Measurements from ENCODE around the gene TMCO5A. TPM values are rescaled to one million over a fixed set of nuclear protein-coding genes. Genes with fewer than 3 reads are reported as not detected.

The TMCO5A gene
- total RNA-seq, 2 donors from 2014 or later, result not detected

DNA sequence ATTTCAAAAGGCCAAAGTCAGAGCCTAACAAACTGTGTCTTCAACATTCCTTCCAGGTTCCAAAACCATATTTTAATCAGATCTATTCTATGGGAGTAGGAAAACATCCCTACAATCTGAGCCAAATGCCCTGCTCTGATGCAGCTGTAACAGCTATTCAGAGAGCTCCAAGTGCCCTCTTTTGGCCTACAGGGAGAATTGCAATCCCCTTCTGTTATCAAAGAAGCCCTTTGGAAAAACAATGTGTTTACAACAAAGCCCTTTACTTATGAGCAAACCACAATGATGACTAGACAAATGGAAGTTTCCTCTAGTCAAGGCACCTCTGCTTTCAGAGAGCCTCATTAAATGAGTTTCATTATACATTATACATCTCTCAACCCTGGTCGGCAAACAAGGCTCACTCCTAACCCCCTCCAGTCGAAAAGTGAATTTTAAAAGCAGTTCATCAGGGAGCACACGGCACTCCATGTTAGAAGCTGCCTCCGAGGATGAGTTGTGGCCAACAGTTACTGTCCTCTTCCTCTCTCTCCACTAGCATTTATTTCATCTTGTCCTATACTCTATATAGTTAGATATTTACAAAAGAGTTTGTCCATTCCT lies 42.6 kb upstream of the TMCO5A start:
- peak overlapping the region; percentile 67 for H3K27ac Mint-ChIP-seq
- H3K4me1 ChIP-seq (ENCODE audit: control insufficient read depth, insufficient read depth, low read length), result no peaks in the 10 kb centered on the region
- TF ChIP-seq, protein P1, sequence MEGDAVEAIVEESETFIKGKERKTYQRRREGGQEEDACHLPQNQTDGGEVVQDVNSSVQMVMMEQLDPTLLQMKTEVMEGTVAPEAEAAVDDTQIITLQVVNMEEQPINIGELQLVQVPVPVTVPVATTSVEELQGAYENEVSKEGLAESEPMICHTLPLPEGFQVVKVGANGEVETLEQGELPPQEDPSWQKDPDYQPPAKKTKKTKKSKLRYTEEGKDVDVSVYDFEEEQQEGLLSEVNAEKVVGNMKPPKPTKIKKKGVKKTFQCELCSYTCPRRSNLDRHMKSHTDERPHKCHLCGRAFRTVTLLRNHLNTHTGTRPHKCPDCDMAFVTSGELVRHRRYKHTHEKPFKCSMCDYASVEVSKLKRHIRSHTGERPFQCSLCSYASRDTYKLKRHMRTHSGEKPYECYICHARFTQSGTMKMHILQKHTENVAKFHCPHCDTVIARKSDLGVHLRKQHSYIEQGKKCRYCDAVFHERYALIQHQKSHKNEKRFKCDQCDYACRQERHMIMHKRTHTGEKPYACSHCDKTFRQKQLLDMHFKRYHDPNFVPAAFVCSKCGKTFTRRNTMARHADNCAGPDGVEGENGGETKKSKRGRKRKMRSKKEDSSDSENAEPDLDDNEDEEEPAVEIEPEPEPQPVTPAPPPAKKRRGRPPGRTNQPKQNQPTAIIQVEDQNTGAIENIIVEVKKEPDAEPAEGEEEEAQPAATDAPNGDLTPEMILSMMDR (conservative IDR thresholded peaks at IDR 0.05), result peak; percentile 92
- no peaks in the 10 kb centered on the region for H3K27me3 ChIP-seq (ENCODE audit: control insufficient read depth, insufficient read depth, low read length, poor library complexity, severe bottlenecking)
- H3K9me3 Mint-ChIP-seq, result no peaks in the 10 kb centered on the region
- no peaks in the 10 kb centered on the region for H3K36me3 Mint-ChIP-seq (ENCODE audit: low read depth)
- no peak overlapping the region for H3K9ac ChIP-seq (ENCODE audit: extremely low read depth, low read length, poor library complexity, severe bottlenecking)
- H3K4me3 Mint-ChIP-seq, result no peak overlapping the region
- peaks cover 4% of the 10 kb centered on the region for H3K4me1 Mint-ChIP-seq
- H3K4me3 ChIP-seq (ENCODE audit: low read length), result no peak overlapping the region
- no peak for DNase-seq
- peaks cover 4% of the 10 kb centered on the region for H3K27me3 Mint-ChIP-seq (ENCODE audit: insufficient read depth)
- H3K27ac ChIP-seq (ENCODE audit: low read depth, low read length), result no peak overlapping the region
- H3K9me3 ChIP-seq (ENCODE audit: control insufficient read depth, low read length), result no peaks in the 10 kb centered on the region
- H3K36me3 ChIP-seq (ENCODE audit: control insufficient read depth, insufficient read depth, low read length), result no peaks in the 10 kb centered on the region
- 82 to 88% methylated on average over 4 of the region's 4 CpGs for WGBS, 2 experiments (ENCODE audit: insufficient coverage in 1 of 2, insufficient read length in 1 of 2)

DNA sequence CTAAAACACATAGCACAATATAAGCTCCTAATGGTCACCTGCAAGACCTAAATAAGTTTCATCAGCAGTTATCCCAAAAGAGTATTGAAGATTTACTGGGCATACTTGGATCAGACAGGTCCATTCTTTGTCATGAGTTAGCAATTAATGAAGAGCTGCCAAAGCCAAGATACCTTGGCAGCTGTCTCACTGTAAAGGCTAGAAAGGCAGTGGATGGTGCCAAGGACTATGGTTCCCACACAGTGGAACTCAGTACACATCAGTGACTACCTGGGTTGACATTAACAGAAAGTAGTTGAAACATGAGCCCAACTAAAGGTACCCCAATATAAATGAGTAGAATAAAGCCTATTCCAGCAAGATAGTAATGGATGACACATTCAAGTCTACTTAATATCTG lies 41.1 kb upstream of the TMCO5A start:
- TF ChIP-seq, protein P1 (conservative IDR thresholded peaks at IDR 0.05), result no peak
- H3K27me3 Mint-ChIP-seq (ENCODE audit: insufficient read depth), result peaks cover 4% of the 10 kb centered on the region
- no peak for DNase-seq
- Histone ChIP-seq H3K9ac (ENCODE audit: extremely low read depth, low read length, poor library complexity, severe bottlenecking) (no peak overlapping the region), H3K27me3 (ENCODE audit: control insufficient read depth, insufficient read depth, low read length, poor library complexity, severe bottlenecking) (no peaks in the 10 kb centered on the region), H3K9me3 (ENCODE audit: control insufficient read depth, low read length) (no peaks in the 10 kb centered on the region), H3K27ac (ENCODE audit: low read depth, low read length) (no peak overlapping the region), H3K4me1 (ENCODE audit: control insufficient read depth, insufficient read depth, low read length) (no peaks in the 10 kb centered on the region), H3K36me3 (ENCODE audit: control insufficient read depth, insufficient read depth, low read length) (no peaks in the 10 kb centered on the region), H3K4me3 (ENCODE audit: low read length) (no peak overlapping the region)
- H3K4me1 Mint-ChIP-seq, result peaks cover 4% of the 10 kb centered on the region
- H3K27ac Mint-ChIP-seq, result no peak overlapping the region
- H3K4me3 Mint-ChIP-seq, result no peak overlapping the region
- H3K9me3 Mint-ChIP-seq, result no peaks in the 10 kb centered on the region
- no peaks in the 10 kb centered on the region for H3K36me3 Mint-ChIP-seq (ENCODE audit: low read depth)

DNA sequence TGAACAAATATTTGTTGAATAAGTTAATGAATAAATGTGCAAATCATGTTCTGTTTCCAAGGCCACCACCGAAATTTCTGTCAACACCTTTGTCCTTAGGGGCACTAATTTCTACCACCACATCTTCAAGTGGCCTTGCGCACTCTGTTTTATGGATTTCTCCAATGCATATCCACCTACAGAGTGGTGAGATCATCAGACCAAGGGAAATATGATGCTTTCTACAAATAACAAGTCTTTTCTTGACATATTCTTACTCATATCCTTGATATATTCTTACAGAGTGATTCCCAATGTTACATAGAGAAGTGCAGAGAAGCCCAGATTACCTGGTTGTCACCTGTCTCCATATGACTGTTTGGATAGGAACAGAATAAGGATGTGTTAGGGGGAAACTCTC lies 36.1 kb upstream of the TMCO5A start:
- Mint-ChIP-seq H3K4me3 (no peak overlapping the region), H3K4me1 (no peaks in the 10 kb centered on the region), H3K27me3 (ENCODE audit: insufficient read depth) (peaks cover 6% of the 10 kb centered on the region), H3K27ac (no peak overlapping the region), H3K36me3 (ENCODE audit: low read depth) (no peaks in the 10 kb centered on the region), H3K9me3 (no peaks in the 10 kb centered on the region)
- no peak for DNase-seq
- Histone ChIP-seq H3K9ac (ENCODE audit: extremely low read depth, low read length, poor library complexity, severe bottlenecking) (no peak overlapping the region), H3K27ac (ENCODE audit: low read depth, low read length) (no peak overlapping the region), H3K4me3 (ENCODE audit: low read length) (no peak overlapping the region), H3K36me3 (ENCODE audit: control insufficient read depth, insufficient read depth, low read length) (no peaks in the 10 kb centered on the region), H3K9me3 (ENCODE audit: control insufficient read depth, low read length) (no peaks in the 10 kb centered on the region), H3K4me1 (ENCODE audit: control insufficient read depth, insufficient read depth, low read length) (no peaks in the 10 kb centered on the region), H3K27me3 (ENCODE audit: control insufficient read depth, insufficient read depth, low read length, poor library complexity, severe bottlenecking) (no peaks in the 10 kb centered on the region)
- WGBS, 2 experiments (ENCODE audit: insufficient coverage in 1 of 2, insufficient read length in 1 of 2), result 100% methylated on average over 2 of the region's 2 CpGs; no CpG with 5 or more reads in 1 of the 2 experiments
- TF ChIP-seq, protein P1 (conservative IDR thresholded peaks at IDR 0.05), result no peak
